ENCODE data around the gene MB21D2.

Gene MB21D2

GRCh38 chr3:192843723-192844485 lies 73.8 kb downstream of the MB21D2 start:
- Histone ChIP-seq H3K27me3 (replicated peaks in 2 of 5; ENCODE audit: control insufficient read depth in 4 of 5, insufficient read depth in 5 of 5, low read length in 4 of 5) (no peaks in the 10 kb centered on the region), H3K9me3 (ENCODE audit: control extremely low read depth in 1 of 5, control insufficient read depth in 4 of 5, insufficient read depth in 2 of 5, low read depth in 1 of 5, low read length in 4 of 5) (no peaks in the 10 kb centered on the region), H3K27ac (ENCODE audit: insufficient read depth in 1 of 2, low read depth in 1 of 2, low read length in 2 of 2, poor library complexity in 1 of 2, severe bottlenecking in 2 of 2) (no peak overlapping the region), H3K4me3 (ENCODE audit: control insufficient read depth in 1 of 7, extremely low read depth in 1 of 7, insufficient read depth in 4 of 7, low read depth in 2 of 7, low read length in 6 of 7) (no peak overlapping the region), H3K4me1 (ENCODE audit: control extremely low read depth in 1 of 4, control insufficient read depth in 4 of 4, insufficient read depth in 4 of 4, low read length in 3 of 4) (no peaks in the 10 kb centered on the region), H3K36me3 (ENCODE audit: control insufficient read depth in 4 of 4, insufficient read depth in 4 of 4, low read length in 3 of 4) (no peaks in the 10 kb centered on the region)
- ChIA-PET CTCF (no interaction called here), POLR2A (no interaction called here)
- no peak for DNase-seq
- WGBS (ENCODE audit: insufficient coverage): 96% methylated on average over 5 of the region's 10 CpGs

DNA sequence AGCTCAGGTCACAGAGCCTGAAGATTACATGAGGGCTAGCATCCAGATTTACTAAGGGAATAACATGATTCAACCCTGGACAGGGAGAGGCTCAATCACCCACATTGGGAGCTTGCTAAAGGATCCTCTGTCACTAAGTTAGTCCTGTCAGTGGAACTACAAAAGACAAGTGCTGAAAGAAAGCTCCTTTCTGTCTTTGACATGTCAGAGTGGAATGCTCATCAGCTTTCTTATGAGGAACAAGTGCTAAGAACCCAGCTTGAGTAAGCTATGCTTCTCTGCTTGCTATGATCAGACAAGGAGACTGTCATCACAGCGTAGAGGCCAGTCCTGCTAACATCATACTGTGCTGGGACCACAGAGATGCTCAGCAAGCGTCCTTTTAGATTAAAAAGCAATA lies 74.5 kb downstream of the MB21D2 start:
- ChIA-PET POLR2A (no interaction called here), CTCF (interaction anchor here (0.8 kb wide), 1 partner anchor 26 kb away, joined by 3 read pairs; no protein-coding TSS in a partner anchor)
- Histone ChIP-seq H3K4me3 (ENCODE audit: control insufficient read depth in 1 of 7, extremely low read depth in 1 of 7, insufficient read depth in 4 of 7, low read depth in 2 of 7, low read length in 6 of 7) (no peak overlapping the region), H3K27ac (ENCODE audit: insufficient read depth in 1 of 2, low read depth in 1 of 2, low read length in 2 of 2, poor library complexity in 1 of 2, severe bottlenecking in 2 of 2) (no peak overlapping the region), H3K9me3 (ENCODE audit: control extremely low read depth in 1 of 5, control insufficient read depth in 4 of 5, insufficient read depth in 2 of 5, low read depth in 1 of 5, low read length in 4 of 5) (no peaks in the 10 kb centered on the region), H3K27me3 (replicated peaks in 2 of 5; ENCODE audit: control insufficient read depth in 4 of 5, insufficient read depth in 5 of 5, low read length in 4 of 5) (no peaks in the 10 kb centered on the region), H3K36me3 (ENCODE audit: control insufficient read depth in 4 of 4, insufficient read depth in 4 of 4, low read length in 3 of 4) (no peaks in the 10 kb centered on the region), H3K4me1 (ENCODE audit: control extremely low read depth in 1 of 4, control insufficient read depth in 4 of 4, insufficient read depth in 4 of 4, low read length in 3 of 4) (no peaks in the 10 kb centered on the region)
- DNase-seq: no peak
- no CpG with 5 or more reads among the region's 2 CpGs for WGBS (ENCODE audit: insufficient coverage)

- H3K4me1 ChIP-seq (ENCODE audit: control extremely low read depth in 1 of 4, control insufficient read depth in 4 of 4, insufficient read depth in 4 of 4, low read length in 3 of 4): no peaks in the 10 kb centered on the region
- no peaks in the 10 kb centered on the region for H3K9me3 ChIP-seq (ENCODE audit: control extremely low read depth in 1 of 5, control insufficient read depth in 4 of 5, insufficient read depth in 2 of 5, low read depth in 1 of 5, low read length in 4 of 5)
- DNase-seq: no peak
- CTCF ChIA-PET: interaction anchor here (0.8 kb wide), 1 partner anchor 25 kb away, joined by 3 read pairs; no protein-coding TSS in a partner anchor
- no peak overlapping the region for H3K4me3 ChIP-seq (ENCODE audit: control insufficient read depth in 1 of 7, extremely low read depth in 1 of 7, insufficient read depth in 4 of 7, low read depth in 2 of 7, low read length in 6 of 7)
- no peaks in the 10 kb centered on the region for H3K27me3 ChIP-seq (replicated peaks in 2 of 5; ENCODE audit: control insufficient read depth in 4 of 5, insufficient read depth in 5 of 5, low read length in 4 of 5)
- H3K36me3 ChIP-seq (ENCODE audit: control insufficient read depth in 4 of 4, insufficient read depth in 4 of 4, low read length in 3 of 4): no peaks in the 10 kb centered on the region
- WGBS (ENCODE audit: insufficient coverage): 100% methylated on average over 1 of the region's 1 CpG
- H3K27ac ChIP-seq (ENCODE audit: insufficient read depth in 1 of 2, low read depth in 1 of 2, low read length in 2 of 2, poor library complexity in 1 of 2, severe bottlenecking in 2 of 2): no peak overlapping the region
- POLR2A ChIA-PET: no interaction called here
Measured at GRCh38 chr3:192842711-192843110, 74.9 kb downstream of the MB21D2 start.

DNA sequence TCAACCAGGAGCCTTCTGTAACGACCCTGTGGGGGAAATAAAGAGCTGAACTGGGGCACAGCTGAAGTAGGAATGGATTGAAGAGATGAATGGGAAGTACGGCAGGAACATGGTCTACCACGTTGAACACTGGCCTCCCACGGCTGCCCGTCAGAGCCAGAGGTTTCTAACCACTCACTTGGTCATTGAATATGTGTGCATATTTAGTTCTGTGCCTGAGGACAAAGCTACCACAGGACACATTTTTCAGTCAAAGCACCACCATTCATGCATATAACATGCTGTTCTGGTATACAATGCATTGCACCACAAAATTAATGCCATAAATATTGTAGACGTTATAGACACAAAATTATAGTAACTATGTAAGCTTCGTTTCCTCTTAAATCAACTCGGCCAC lies 75.5 kb downstream of the MB21D2 start:
- H3K27ac ChIP-seq (ENCODE audit: insufficient read depth in 1 of 2, low read depth in 1 of 2, low read length in 2 of 2, poor library complexity in 1 of 2, severe bottlenecking in 2 of 2): no peak overlapping the region
- POLR2A ChIA-PET: no interaction called here
- no peaks in the 10 kb centered on the region for H3K4me1 ChIP-seq (ENCODE audit: control extremely low read depth in 1 of 4, control insufficient read depth in 4 of 4, insufficient read depth in 4 of 4, low read length in 3 of 4)
- DNase-seq: no peak
- no peaks in the 10 kb centered on the region for H3K9me3 ChIP-seq (ENCODE audit: control extremely low read depth in 1 of 5, control insufficient read depth in 4 of 5, insufficient read depth in 2 of 5, low read depth in 1 of 5, low read length in 4 of 5)
- H3K27me3 ChIP-seq (replicated peaks in 2 of 5; ENCODE audit: control insufficient read depth in 4 of 5, insufficient read depth in 5 of 5, low read length in 4 of 5): no peaks in the 10 kb centered on the region
- H3K4me3 ChIP-seq (ENCODE audit: control insufficient read depth in 1 of 7, extremely low read depth in 1 of 7, insufficient read depth in 4 of 7, low read depth in 2 of 7, low read length in 6 of 7): no peak overlapping the region
- no peaks in the 10 kb centered on the region for H3K36me3 ChIP-seq (ENCODE audit: control insufficient read depth in 4 of 4, insufficient read depth in 4 of 4, low read length in 3 of 4)
- WGBS (ENCODE audit: insufficient coverage): 95% methylated on average over 3 of the region's 8 CpGs
- CTCF ChIA-PET: interaction anchor here (1.5 kb wide), 1 partner anchor 10 kb away, joined by 3 read pairs; no protein-coding TSS in a partner anchor

DNA sequence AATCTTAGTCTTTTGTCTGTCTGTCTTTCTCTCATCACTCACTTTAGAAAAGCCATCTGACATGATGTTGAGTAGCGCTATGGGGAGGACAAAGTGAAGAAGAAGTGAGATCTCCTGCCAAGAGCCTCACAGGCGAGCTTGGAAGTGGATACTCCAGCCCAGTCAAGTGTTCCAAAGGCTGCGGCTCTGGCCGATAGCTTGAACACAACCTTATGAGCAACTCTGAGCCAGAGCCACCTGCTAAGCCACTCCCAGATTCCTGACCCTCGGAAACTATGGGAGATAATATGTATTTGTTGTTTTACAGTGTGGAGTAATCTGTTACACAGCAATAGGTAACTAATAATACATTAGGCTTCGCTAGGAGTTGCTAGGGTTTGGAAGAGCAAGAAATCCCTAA lies 76.2 kb downstream of the MB21D2 start:
- Histone ChIP-seq H3K4me1 (ENCODE audit: control extremely low read depth in 1 of 4, control insufficient read depth in 4 of 4, insufficient read depth in 4 of 4, low read length in 3 of 4) (no peaks in the 10 kb centered on the region), H3K9me3 (ENCODE audit: control extremely low read depth in 1 of 5, control insufficient read depth in 4 of 5, insufficient read depth in 2 of 5, low read depth in 1 of 5, low read length in 4 of 5) (no peaks in the 10 kb centered on the region), H3K4me3 (ENCODE audit: control insufficient read depth in 1 of 7, extremely low read depth in 1 of 7, insufficient read depth in 4 of 7, low read depth in 2 of 7, low read length in 6 of 7) (no peak overlapping the region), H3K27me3 (replicated peaks in 2 of 5; ENCODE audit: control insufficient read depth in 4 of 5, insufficient read depth in 5 of 5, low read length in 4 of 5) (no peaks in the 10 kb centered on the region), H3K36me3 (ENCODE audit: control insufficient read depth in 4 of 4, insufficient read depth in 4 of 4, low read length in 3 of 4) (no peaks in the 10 kb centered on the region), H3K27ac (ENCODE audit: insufficient read depth in 1 of 2, low read depth in 1 of 2, low read length in 2 of 2, poor library complexity in 1 of 2, severe bottlenecking in 2 of 2) (no peak overlapping the region)
- ChIA-PET CTCF (interaction anchor here (1.5 kb wide), 1 partner anchor 9 kb away, joined by 3 read pairs; no protein-coding TSS in a partner anchor), POLR2A (no interaction called here)
- WGBS (ENCODE audit: insufficient coverage): 92% methylated on average over 5 of the region's 6 CpGs
- DNase-seq: no peak

DNA sequence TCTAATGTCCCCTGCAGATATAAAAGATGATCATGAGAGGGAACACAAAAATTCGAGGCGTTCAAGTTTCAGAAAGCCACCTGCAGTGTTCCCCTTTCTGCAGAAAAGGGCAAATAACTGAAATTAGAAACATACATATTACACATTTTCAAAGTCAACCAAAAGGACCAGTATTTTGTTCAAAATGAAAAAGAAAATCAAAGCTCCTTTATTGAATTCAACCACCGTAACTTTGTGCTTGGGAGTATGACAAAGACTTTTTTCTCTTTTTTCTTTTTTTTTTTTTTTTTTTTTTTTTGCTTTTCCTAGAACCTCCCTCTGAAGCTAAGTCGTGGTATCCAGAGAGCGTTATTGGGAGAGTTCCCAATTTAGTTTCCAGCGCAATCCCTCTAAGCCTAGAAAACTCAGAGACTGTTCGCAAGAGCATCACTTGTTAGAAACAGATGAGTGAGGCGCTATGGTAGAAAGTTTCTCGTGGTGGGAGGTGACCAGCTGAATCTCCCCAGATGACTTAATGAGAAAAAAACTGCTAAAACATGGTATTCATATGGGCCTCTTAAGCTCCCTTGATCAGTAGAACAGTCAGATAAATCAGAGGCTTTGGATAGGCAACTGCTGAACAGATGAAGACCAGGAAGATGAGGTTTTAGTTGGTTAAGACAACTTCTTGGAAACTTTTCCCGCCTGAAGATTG lies 77.4 kb downstream of the MB21D2 start:
- H3K9me3 ChIP-seq (ENCODE audit: control extremely low read depth in 1 of 5, control insufficient read depth in 4 of 5, insufficient read depth in 2 of 5, low read depth in 1 of 5, low read length in 4 of 5): no peaks in the 10 kb centered on the region
- ChIA-PET CTCF (interaction anchor here (1.5 kb wide), 1 partner anchor 8 kb away, joined by 3 read pairs; no protein-coding TSS in a partner anchor), POLR2A (no interaction called here)
- no peaks in the 10 kb centered on the region for H3K27me3 ChIP-seq (replicated peaks in 2 of 5; ENCODE audit: control insufficient read depth in 4 of 5, insufficient read depth in 5 of 5, low read length in 4 of 5)
- H3K27ac ChIP-seq (ENCODE audit: insufficient read depth in 1 of 2, low read depth in 1 of 2, low read length in 2 of 2, poor library complexity in 1 of 2, severe bottlenecking in 2 of 2): no peak overlapping the region
- DNase-seq: no peak
- no peaks in the 10 kb centered on the region for H3K36me3 ChIP-seq (ENCODE audit: control insufficient read depth in 4 of 4, insufficient read depth in 4 of 4, low read length in 3 of 4)
- H3K4me3 ChIP-seq (ENCODE audit: control insufficient read depth in 1 of 7, extremely low read depth in 1 of 7, insufficient read depth in 4 of 7, low read depth in 2 of 7, low read length in 6 of 7): no peak overlapping the region
- H3K4me1 ChIP-seq (ENCODE audit: control extremely low read depth in 1 of 4, control insufficient read depth in 4 of 4, insufficient read depth in 4 of 4, low read length in 3 of 4): no peaks in the 10 kb centered on the region
- WGBS (ENCODE audit: insufficient coverage): 94% methylated on average over 7 of the region's 10 CpGs

All from common myeloid progenitor, CD34-positive (primary cell).